Brain microvascular endothelial cell (primary cell): ENCODE results near the gene SP100.
"Not testable (repeated sequence)": the region's sequence is repeated elsewhere in the genome, so short reads cannot be mapped to it uniquely, and the experiment has no call there.

Experiments
- DNase-seq: peaks from one replicate; pipeline ENCODE4 v3.0.0-alpha.2; 2020
- H3K27ac ChIP-seq: fragments of 250-450 bp; sonication (Bioruptor Pico); 2 replicates; pipeline ENCODE4 v1.5.1; 2020; ENCODE audit warnings: mild to moderate bottlenecking, moderate library complexity
- H3K27me3 ChIP-seq: fragments of 250-450 bp; sonication (Bioruptor Pico); replicated peaks from 2 replicates; pipeline ENCODE4 v1.5.1; 2020; ENCODE audit warnings: mild to moderate bottlenecking
- H3K36me3 ChIP-seq: fragments of 250-450 bp; sonication (Bioruptor Pico); replicated peaks from 2 replicates; pipeline ENCODE4 v1.5.1; 2020; ENCODE audit warnings: mild to moderate bottlenecking
- H3K4me3 ChIP-seq: 2 replicates; pipeline ENCODE4 v1.5.1; 2011; ENCODE audit warnings: low read depth, mild to moderate bottlenecking, control low read depth, low read length, moderate library complexity
- in situ Hi-C: cut with HindIII; loops from 2 replicates; pipeline ENCODE4 v1.10.0; 2017; ENCODE audit warnings: low sequenced_read_pairs, low pct_ligation_motif_present
- TF ChIP-seq, protein P1 (sequence below): IDR thresholded peaks from 2 replicates; pipeline ENCODE4 v1.5.1; 2011; ENCODE audit warnings: low read depth, mild to moderate bottlenecking, moderate library complexity, low read length, control low read depth, inconsistent platforms; ENCODE audit errors: missing control alignments

SP100 gene

DNA sequence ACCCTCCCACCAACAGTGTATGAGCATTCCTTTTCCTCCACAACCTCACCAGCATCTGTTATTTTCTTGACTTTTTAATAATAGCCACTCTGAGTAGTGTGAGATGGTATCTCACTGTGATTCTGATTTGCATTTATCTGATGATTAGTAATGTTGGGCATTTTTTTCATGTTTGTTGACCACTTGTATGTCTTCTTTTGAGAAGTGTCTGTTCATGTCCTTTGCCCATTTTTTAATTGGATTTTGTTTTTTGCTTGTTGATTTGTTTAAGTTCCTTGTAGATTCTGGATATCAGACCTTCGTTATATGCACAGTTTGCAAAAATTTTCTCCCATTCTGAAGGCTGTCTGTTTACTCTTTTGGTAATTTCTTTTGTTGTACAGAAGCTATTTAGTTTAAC, 59.1 kb downstream of the SP100 start:
- Histone ChIP-seq H3K27ac (no peak overlapping the region), H3K4me3 (no peak overlapping the region), H3K36me3 (peaks cover 27% of the 10 kb centered on the region), H3K27me3 (no peaks in the 10 kb centered on the region)
- in situ Hi-C loops = no loop called here
- DNase-seq = no peak
- TF ChIP-seq, protein P1, sequence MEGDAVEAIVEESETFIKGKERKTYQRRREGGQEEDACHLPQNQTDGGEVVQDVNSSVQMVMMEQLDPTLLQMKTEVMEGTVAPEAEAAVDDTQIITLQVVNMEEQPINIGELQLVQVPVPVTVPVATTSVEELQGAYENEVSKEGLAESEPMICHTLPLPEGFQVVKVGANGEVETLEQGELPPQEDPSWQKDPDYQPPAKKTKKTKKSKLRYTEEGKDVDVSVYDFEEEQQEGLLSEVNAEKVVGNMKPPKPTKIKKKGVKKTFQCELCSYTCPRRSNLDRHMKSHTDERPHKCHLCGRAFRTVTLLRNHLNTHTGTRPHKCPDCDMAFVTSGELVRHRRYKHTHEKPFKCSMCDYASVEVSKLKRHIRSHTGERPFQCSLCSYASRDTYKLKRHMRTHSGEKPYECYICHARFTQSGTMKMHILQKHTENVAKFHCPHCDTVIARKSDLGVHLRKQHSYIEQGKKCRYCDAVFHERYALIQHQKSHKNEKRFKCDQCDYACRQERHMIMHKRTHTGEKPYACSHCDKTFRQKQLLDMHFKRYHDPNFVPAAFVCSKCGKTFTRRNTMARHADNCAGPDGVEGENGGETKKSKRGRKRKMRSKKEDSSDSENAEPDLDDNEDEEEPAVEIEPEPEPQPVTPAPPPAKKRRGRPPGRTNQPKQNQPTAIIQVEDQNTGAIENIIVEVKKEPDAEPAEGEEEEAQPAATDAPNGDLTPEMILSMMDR = no peak

DNA sequence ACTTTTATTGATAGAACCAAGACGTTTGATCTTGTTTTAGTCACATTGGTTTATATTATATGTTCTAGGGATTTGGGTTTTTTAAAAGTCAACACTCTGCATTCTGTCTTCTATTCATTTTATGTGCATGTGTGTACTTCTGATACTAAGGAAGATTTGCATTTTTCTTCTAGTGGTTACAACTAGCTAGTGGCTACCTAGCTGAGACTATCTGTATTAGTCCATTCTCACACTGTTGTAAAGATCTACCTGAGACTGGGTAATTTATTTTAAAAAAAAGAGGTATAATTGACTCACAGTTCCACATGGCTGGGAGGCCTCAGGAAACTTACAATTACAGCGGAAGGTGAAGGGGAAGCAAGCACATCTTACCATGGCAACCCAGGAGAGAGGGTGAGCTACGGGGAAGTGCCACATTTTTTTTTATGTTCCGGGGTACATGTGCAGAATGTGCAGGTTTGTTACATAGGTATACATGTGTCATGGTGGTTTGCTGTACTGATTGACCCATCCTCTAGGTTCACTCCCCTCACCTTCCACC, 69.9 kb downstream of the SP100 start:
- H3K27ac ChIP-seq = no peak overlapping the region
- H3K27me3 ChIP-seq = no peaks in the 10 kb centered on the region
- H3K4me3 ChIP-seq = no peak overlapping the region
- DNase-seq = no peak
- TF ChIP-seq, protein P1 = no peak
- in situ Hi-C loops = no loop called here
- peaks cover 27% of the 10 kb centered on the region for H3K36me3 ChIP-seq

DNA sequence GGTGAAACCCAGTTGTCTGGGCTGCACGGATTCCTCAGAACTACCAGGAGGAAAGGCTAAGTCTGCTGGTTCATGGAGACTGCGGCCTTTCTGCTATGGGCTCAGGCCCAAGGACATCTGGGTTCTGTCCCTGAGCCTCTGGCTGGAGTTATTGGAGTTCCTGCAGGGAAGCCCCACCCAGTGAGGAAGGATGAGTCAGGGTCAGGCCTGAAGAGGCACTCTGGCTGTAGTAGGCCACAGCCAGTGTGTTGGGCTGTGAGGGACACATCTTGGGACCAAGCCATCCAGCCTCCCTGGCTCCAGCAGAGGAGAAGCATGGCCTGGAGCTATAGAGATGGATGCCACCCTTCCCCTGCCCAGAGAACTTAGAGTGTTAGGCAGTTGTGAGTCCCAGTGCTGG, 75.2 kb downstream of the SP100 start:
- H3K4me3 ChIP-seq, H3K27me3 ChIP-seq, H3K27ac ChIP-seq, in situ Hi-C loops: not testable (repeated sequence)
- DNase-seq = peak; percentile 17
- peaks cover 36% of the 10 kb centered on the region for H3K36me3 ChIP-seq

DNA sequence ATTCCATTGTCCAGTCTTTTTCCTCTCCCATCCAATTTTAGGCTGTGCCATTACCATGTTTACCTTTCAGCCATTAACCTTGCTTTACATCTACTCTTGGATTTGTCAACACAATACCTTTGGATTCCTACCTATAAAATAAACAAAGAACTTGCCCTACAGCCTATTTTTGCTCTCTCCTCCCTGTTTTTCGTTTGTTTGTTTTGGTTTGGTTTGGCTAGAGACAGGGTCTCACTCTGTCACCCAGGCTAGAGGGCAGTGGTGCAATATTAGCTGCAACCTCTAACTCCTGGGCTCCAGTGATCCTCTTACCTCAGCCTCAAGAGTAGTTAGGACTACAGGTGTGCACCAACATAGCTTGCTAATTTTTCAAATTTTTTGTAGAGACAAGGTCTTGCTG, 76.1 kb downstream of the SP100 start:
- Histone ChIP-seq H3K27ac (no peak overlapping the region), H3K36me3 (peaks cover 44% of the 10 kb centered on the region), H3K4me3 (no peak overlapping the region), H3K27me3 (no peaks in the 10 kb centered on the region)
- TF ChIP-seq, protein P1 = no peak
- in situ Hi-C loops = no loop called here
- no peak for DNase-seq

DNA sequence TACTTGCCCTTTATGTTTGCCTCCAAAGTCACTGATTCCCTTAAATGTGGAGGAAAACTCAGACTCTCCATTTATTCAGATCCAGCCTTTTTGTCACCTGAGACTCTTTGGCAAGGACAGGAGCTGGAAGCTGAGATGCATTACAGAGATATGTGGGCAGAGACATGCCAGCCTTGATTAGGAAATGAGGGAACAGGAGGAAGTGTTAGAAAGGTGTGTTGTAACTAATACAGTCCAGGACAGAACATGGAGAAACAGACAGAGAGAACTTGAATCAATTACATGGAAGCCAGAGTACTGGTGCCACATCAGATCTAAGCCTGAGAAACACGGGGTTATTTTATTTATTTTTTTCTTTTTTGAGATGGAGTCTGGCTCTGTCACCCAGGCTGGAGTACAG, 79.0 kb downstream of the SP100 start:
- Histone ChIP-seq H3K36me3 (peaks cover 53% of the 10 kb centered on the region), H3K27me3 (no peaks in the 10 kb centered on the region), H3K27ac (no peak overlapping the region), H3K4me3 (no peak overlapping the region)
- in situ Hi-C loops = no loop called here
- no peak for DNase-seq
- TF ChIP-seq, protein P1 = no peak

DNA sequence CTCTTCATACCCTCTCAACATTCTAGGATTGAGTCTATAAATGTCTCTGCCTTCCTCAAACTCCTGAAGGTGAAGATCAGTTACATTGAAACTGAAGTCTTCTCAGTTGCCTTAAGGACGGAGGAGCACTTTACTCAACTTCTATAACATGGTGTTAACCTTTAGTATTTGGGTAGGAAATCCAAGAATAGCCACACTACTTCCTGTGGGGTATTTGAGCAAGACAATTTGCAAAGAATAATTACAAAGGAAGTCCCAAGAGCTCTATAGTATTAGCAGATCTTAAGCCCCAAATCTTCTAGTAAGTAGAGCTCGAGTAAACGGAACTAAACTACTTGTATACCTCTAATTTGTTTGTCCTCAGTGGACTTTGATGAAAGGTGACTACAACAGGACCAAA, 80.9 kb downstream of the SP100 start:
- in situ Hi-C loops = no loop called here
- Histone ChIP-seq H3K4me3 (no peak overlapping the region), H3K27me3 (no peaks in the 10 kb centered on the region), H3K36me3 (peaks cover 48% of the 10 kb centered on the region), H3K27ac (no peak overlapping the region)
- TF ChIP-seq, protein P1 = no peak
- no peak for DNase-seq
